HepG2 (cell line): ENCODE measurements around the gene GRB2.

Experiments used
- CBX1 ChIP-seq: IDR thresholded peaks from one replicate; pipeline ENCODE4 v1.6.1; 2016; ENCODE audit warnings: antibody characterized with exemption, low read depth
- CHD2 ChIP-seq: IDR thresholded peaks from 2 replicates; pipeline ENCODE4 v1.6.1; 2011; ENCODE audit warnings: low read depth, low read length, improper control_type of control experiment
- GTF2F1 ChIP-seq: fragments of 150-350 bp; IDR thresholded peaks from 2 replicates; pipeline ENCODE4 v1.6.1; 2014; ENCODE audit warnings: low read length
- HDAC2 ChIP-seq: sonication (generic); formaldehyde crosslinking; IDR thresholded peaks from 2 replicates; pipeline ENCODE4 v1.4.0; 2020; ENCODE audit warnings: missing genetic modification reagents
- MED13 ChIP-seq: sonication (generic); formaldehyde crosslinking; IDR thresholded peaks from 2 replicates; pipeline ENCODE4 v1.5.0; 2020; ENCODE audit warnings: missing genetic modification reagents
- MTA3 ChIP-seq: sonication (generic); formaldehyde crosslinking; IDR thresholded peaks from 2 replicates; pipeline ENCODE4 v1.4.0; 2020; ENCODE audit warnings: missing genetic modification reagents
- POLR2A ChIP-seq, 2 experiments: IDR thresholded peaks; 2 replicates each; pipeline ENCODE4 v1.6.1; 2011; ENCODE audit warnings: low read depth in 2 of 2, low read length in 2 of 2, mild to moderate bottlenecking in 1 of 2, moderate library complexity in 1 of 2; ENCODE audit not compliant: insufficient read depth in 1 of 2
- ZNF207 ChIP-seq: fragments of 450-650 bp; IDR thresholded peaks from 2 replicates; pipeline ENCODE4 v1.6.1; 2016; ENCODE audit warnings: antibody characterized with exemption, borderline replicate concordance
- ZNF274 ChIP-seq: sonication (generic); formaldehyde crosslinking; IDR thresholded peaks from 2 replicates; pipeline ENCODE4 v1.5.1; 2020; ENCODE audit warnings: mild to moderate bottlenecking, missing genetic modification reagents
- ZNF850 ChIP-seq: sonication (generic); formaldehyde crosslinking; conservative IDR thresholded peaks from 2 replicates; pipeline ENCODE4 v1.9.0; 2021; ENCODE audit warnings: mild to moderate bottlenecking, missing genetic modification reagents

GRCh38 chr17:75392559-75392958, 12.9 kb downstream of the GRB2 start:
- TF ChIP-seq ZNF850 (CRISPR knock-in tag) (no peak), MED13 (CRISPR knock-in tag) (no peak), POLR2A (IDR thresholded peaks at IDR 0.05; ENCODE audit: insufficient read depth in 1 of 2, low read depth in 2 of 2, low read length in 2 of 2) (no peak), HDAC2 (no peak), ZNF274 (no peak), ZNF207 (no peak), MTA3 (CRISPR knock-in tag) (no peak), CHD2 (no peak), CBX1 (no peak), GTF2F1 (no peak)
